HG03565 (cell line): ENCODE results near the gene NKAP.
"Not testable (repeated sequence)": the region's sequence is repeated elsewhere in the genome, so short reads cannot be mapped to it uniquely, and the experiment has no call there.

ENCODE experiments used
- ATAC-seq: cut with Tn5 transposase; IDR thresholded peaks from one replicate; pipeline ENCODE4 v1.9.1; 2021; ENCODE audit warnings: mild to moderate bottlenecking, moderate library complexity; ENCODE audit not compliant: unreplicated experiment

NKAP gene

DNA sequence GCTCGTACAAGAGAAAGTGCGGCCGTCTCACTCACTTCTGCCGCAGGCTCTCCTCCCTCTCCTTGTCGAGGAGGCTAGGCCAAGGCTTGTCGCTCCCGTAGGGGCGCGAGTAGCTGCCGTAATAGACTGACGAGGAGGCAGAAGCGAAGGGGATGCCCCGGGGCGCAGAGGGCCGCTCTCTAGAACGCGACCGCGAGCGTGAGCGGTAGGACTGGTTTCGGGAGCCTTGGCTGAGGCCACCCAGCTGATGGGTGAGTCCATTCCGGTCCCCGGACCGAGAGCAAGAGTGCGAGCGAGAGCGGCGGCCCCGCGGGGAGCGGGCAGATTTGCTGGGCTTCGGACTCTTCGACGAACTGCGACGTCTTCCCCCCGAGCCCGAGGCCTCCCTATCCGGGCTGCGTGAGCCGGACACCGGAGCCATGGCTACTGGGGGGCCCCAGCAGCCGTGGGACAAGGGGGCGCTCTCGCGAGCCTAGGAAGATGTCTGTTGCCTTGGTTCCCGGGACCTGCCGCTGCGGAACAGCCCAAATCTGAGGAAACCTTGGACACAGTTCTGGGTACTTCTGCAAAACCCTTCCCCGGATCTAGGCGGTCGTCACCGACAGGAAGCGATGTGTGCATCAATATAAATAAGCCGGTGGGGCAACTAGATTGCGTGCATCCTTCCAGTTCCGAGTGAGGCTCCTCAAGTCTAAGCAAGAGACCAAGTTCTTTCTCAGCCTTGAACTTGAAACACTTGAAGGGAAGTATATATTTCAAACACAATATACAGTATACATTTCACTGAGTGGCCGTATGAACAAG, at the start of gene NKAP:
Gene NKAP (minus strand): TSS at position 567 of the 804 bp plus-strand sequence. CDS start 146 bp downstream, at position 421.
- ATAC-seq, result peak; percentile 73

DNA sequence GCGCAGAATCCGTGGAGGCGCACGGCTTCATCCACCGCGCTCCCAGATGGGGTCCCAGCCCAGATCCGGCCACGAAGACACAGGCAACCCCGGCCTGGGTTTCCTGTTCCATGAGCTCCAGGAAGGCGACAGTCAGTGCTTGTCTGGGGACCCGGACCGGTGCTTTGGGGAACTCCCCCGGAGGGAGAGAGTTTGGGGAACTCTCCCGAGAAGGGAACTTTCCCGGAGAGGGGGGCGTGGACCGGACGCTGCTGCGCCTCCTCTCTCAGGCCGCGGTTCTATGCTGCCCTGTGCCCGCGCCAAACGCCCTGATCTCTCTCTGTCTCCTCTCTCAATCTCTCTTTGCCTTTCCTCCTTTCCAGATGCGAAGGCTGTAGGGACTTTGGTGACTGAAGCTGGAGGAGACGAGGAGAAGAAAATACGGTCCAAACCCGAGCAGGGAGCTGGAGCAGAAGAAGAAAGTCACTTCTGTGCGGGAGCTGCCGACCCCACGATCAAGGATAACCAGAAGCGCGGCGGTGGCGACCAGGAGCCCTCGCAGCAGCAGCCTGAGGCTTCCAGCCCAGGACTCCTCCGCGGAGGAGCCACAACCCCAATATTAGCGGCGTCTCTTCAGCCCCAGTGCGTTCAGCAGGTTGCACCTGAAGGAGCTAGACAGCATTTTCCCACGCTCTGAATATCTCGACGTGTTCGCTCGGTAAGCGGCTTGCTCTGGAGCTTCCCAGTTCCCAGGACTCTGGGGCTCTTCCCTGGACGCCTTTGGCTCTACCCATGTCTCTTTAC, 47.6 kb upstream of the NKAP start:
- no peak for ATAC-seq

DNA sequence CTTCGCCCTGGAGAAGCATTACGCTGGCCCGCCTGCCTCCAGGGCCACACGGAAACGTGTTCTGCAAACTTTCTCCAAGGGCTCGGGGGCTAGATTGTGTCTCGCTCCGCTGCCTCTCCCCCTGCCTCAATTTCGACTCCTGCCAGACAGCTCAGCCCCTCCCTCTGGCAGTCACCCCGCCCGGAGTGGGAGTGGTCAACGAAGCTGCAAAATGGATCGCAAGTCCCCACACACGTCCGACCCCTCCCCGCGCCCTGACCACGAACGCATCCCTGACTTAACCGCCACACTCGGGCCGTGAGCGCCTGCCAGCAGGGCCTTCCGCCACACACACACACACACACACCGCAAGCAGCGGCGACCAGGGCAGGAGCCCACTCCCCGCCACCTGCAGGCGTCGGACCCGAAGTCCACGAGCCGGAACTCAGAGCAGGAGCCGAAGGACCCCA, 47.0 kb upstream of the NKAP start:
- ATAC-seq, result no peak

DNA sequence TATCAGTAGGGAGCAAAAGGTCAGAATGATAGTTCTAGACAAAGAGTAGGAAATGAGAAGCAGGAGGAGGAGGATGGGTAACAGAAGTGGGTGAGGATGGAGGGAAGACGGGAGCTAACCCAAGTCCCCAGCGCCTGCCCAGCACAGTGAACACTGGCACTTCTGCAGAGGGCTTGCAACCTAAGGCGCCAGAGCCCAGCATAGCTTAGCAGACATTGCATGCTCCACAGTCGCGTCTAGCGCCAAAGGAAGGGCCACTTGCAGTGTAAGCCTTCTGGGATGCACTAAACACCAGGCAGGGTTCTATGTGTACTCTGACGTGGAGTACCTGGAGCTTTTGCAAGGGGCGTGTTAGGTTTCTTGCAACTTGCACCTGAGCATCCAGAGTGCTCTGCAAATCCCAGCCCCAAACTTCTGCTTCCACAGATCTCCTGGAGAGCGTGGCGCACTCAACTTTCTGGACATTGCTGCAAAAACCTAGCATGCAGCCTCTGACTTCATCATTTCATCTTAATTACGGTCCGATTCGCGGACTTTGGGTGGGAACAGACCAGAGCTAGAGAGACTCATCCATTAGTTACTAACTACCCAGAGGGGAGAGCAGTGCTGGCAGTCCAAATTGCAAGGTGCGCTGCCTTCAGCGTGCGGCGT, 46.5 kb upstream of the NKAP start:
- ATAC-seq, result no peak

DNA sequence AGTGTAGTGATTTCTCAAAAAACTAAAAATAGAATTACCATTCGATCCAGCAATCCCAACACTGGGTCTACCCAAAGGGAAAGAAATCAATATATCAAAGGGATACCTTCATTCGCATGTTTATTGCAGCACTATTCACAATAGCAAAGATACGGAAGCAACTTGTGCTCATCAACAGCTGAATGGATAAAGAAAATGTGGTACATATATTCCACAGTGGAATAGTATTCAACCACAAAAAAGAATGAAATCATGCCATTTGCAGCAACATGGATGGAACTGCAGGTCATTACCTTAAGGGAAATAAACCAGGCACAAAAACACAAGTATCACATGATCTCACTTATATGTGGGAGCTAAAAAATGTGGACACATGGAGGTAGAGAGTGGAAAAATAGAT, 42.7 kb upstream of the NKAP start:
- ATAC-seq, result no peak

DNA sequence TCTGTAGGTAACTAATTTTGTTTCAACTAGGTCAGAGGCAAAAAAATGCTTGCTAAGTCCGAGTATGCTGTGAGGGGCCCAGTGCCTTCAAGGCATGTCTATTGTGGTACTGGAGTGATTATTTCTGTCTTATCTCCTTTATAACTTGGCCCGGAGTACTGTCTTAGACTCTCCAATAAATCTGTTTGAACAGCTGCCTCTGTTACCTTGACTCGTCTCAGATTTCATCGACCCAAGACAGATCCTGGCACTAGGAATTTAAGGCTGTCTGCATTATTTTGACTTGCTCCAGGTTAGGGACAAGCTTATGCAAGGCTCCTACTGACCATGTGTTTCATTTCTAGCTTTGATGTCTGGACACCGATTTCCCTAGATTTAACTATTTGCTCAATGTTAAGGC, 41.1 kb upstream of the NKAP start:
- ATAC-seq, result no peak

DNA sequence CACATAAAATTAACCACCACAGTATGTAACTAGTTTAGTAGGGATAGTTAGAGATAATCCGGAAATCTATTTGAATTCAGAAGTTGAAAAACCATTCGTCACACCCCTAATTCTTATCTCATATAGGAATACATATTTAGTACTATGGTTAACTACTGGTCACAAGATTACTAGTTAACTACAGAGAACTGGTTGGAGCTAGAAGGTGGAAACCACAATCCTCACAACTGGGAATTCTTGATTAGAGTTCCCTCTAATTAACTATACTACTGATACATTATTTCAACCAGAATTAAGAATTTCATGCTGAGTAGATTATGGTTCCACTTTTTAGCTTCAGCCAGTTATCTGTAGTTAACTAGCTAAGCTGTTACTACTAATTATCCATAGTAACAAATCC, 39.9 kb upstream of the NKAP start:
- no peak for ATAC-seq

DNA sequence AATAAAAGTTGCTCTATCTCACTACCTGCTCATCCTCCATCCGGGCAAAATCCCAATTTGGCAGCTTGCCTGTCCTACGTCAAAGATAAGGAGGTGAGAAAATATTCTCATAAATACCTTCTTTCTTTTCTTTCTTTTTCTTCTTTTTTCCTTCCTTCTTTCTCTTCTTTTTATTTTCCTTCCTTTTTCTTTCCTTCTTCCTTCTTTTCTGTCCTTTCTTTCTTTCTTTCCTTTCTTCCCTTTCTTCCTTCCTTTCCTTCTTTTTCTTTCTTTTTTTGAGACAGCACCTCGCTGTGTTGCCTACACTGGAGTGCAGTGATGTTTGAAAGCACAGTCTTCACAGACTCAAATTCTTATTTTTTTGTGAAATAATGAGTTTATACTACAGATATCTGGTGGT, 38.6 kb upstream of the NKAP start:
- no peak for ATAC-seq

DNA sequence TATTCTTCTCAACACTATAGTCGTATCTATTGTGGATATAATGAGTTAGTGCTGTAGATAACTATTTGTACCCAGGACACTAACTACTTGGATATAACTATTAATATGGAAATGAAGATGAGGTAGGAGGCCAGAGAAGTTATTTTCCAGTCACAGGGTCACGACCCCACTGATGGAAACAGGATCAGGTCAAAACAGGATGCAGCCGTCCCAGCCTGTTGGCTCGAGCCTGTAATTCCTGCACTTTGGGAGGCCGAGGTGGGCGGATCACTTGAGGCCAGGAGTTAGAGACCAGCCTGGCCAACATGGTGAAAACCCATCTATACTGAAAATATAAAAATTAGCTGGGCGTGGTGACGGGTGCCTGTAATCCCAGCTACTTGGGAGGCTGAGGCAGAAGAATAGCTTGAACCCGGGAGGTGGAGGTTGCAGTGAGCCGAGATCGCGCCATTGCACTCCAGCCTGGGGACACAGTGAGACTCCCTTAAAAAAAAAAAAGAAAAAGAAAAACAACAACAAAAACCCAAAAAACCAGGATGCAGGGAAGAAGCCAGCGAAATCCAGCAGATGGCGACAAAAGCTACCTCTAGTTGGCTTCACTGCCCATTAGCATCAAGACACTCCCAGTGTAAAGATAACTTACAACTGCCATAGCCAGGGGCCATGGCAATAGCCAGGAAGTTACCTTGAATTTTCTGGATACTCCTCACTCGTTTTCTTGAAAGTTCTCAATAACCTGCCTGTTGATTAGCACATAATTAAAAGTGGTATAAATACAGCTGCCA, 37.9 kb upstream of the NKAP start:
- no peak for ATAC-seq

DNA sequence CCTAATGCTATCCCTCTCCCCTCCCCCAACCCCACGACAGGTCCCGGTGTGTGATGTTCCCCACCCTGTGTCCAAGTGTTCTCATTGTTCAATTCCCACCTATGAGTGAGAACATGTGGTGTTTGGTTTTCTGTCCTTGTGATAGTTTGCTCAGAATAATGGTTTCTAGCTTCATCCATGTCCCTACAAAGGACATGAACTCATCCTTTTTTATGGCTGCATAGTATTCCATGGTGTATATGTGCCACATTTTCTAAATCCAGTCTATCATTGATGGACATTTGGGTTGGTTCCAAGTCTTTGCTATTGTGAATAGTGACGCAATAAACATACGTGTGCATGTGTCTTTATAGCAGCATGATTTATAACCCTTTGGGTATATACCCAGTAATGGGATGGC, 33.6 kb upstream of the NKAP start:
- not testable (repeated sequence) for ATAC-seq

DNA sequence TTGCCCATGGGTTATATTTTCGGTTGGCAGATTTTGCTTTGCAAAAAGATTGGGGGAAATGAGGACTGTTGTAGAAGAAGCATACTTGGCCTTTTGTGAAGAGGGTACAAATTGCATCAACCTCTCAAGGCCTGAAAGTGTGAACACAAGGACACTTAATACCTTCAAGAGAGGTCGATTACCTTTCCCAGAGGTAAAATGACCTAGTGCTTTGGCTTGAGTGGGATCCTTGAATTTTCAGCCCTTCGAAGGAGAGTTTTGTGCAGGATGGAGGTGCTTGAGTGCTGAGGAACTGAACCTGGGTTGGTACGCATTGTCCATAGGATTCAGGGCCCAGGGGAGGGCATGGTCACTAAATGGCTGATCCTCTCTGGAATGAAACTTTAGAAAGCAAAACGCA, 27.6 kb upstream of the NKAP start:
- ATAC-seq, result no peak

DNA sequence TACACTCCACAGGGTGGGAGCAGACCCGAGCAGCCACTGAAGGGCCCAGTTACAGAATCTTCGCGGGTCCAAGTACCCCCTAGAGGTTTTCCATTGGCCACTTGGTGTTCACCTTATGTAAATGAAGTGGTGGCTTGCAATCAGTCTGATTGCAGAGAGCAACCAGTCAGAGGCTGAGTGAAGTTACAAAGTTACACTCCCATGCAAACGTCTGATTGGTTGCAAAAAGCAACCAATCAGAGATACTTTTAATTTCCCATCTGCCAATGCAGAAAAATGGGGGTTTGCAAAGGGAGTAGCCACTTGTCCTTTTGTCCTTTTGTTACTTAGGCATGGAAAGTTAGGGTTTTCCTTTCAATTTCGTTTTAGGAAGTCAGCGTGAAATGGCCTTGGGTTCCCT, 27.0 kb upstream of the NKAP start:
- no peak for ATAC-seq

DNA sequence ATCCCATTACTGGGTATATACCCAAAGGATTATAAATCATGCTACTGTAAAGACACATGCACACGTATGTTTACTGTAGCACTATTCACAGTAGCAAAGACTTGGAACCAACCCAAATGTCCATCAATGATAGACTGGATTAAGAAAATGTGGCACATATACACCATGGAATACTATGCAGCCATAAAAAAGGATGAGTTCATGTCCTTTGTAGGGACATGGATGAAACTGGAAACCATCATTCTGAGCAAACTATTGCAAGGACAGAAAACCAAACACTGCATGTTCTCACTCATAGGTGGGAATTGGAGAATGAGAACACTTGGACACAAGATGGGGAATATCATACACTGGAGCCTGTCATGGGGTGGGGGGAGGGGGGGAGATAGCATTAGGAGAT, 23.3 kb upstream of the NKAP start:
- ATAC-seq, result not testable (repeated sequence)

DNA sequence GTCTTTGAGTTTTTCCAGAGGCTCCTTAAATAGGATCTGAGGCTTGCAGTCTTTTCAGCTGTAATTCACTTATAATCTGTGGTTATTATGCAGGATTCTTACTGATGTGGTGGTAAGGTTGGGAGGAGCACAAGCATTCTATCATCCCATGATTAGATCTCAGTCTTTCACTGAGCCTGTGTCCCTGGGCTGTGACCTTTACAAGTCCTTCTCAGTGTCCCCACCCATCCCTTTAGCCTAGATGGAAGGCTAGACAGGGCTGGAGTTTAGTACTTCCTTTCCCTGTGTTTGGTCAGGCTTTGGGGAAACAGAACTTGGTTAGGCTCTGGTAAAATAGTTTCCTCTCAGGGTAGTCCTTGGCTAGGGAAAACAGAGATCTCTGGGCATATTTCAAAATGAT, 17.1 kb upstream of the NKAP start:
- no peak for ATAC-seq

DNA sequence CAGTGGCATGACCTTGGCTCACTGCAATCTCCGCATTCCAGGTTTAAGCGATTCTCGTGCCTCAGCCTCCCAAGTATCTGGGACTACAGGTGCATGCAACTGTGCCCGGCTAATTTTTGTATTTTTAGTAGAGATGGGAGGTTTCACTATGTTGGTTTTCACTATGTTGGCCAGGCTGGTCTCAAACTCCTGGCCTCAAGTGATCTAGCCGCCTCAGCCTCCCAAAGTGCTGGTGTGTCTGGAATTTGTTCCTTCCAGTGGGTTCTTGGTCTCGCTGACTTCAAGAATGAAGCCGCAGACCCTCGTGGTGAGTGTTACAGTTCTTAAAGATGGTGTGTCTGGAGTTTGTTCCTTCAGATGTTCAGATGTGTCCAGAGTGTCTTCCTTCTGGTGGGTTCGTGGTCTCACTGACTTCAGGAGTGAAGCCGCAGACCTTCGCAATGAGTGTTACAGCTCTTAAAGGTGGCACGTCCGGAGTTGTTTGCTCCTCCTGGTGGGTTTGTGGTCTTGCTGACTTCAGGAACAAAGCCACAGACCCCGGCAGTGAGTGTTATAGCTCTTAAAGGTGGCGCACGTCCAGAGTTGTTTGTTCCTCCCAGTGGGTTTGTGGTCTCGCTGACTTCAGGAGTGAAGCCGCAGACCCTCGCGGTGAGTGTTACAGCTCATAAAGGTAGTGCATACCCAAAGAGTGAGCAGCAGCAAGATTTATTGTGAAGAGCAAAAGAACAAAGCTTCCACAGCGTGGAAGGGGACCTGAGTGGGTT, 12.4 kb upstream of the NKAP start:
- not testable (repeated sequence) for ATAC-seq

DNA sequence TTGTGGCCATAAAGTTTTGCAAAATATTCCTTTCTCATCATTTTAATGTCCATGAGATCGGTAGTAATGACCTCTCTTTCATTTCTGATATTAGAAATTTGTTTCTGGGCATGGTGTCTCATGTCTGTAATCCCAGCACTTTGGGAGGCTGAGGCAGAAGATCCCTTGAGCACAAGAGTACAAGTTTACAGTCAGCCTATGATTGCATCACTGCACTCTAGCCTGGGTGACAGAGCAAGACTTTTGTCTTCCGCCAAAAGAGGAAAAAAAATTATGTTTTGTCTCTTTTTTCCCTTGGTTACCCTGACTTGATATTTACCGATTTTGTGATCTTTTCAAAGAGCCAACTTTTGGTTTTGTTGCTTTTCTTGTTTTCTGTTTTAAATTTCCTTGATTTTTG, 10.8 kb upstream of the NKAP start:
- ATAC-seq, result no peak

DNA sequence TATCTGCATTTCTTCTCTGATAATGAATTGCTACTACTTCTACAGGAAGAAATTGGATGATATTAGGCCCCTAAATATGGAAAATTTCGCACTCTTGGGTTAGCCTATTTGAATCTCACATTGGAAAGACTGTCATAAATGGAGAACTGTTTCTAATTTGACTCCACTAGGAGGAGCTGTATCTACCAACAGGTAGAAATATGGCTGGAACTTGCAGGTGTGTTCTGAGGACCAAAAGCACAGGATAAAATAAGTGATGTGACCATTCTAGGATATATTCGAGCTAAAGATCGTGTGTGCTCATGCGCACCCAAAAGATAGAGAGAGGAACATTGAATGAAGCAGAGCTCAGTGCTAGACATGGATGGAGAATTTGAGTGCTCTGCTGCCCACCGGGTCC, 4.8 kb upstream of the NKAP start:
- ATAC-seq, result no peak

DNA sequence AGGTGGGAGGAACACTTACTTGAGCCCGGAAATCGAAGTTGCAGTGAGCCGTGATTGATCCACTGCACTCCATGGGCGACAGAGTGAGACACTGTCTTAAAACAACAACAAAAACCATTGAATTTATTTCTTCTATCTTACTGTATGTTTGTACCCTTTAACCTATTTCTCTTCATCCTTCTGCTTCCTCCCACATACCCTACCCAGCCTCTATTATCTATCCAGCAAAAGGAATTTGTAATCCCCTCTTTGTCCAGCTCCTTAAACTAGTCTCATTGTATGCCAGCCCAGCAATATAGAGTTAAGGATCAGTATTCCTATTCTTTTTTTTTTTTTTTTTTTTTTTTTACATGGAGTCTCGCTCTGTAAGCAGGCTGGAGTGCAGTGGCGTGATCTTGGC, 1.9 kb upstream of the NKAP start:
- no peak for ATAC-seq

DNA sequence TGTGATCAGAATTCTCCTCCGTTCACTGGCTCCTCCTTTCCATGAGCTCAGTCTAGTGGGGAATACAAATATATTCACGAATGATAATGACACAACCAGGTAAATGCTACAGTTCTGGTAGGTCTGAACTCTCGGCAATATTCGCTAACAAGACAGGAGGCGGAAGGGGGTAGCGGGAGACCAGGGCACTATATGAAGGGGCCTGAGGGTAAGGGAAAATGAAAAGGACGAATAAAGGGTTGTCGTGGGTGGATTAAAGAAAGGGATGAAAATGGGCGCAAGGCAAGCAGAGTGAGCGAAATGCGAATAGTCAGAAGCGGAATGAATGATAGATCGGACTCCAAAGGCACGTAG, 743 bp downstream of the NKAP start:
- ATAC-seq, result no peak

DNA sequence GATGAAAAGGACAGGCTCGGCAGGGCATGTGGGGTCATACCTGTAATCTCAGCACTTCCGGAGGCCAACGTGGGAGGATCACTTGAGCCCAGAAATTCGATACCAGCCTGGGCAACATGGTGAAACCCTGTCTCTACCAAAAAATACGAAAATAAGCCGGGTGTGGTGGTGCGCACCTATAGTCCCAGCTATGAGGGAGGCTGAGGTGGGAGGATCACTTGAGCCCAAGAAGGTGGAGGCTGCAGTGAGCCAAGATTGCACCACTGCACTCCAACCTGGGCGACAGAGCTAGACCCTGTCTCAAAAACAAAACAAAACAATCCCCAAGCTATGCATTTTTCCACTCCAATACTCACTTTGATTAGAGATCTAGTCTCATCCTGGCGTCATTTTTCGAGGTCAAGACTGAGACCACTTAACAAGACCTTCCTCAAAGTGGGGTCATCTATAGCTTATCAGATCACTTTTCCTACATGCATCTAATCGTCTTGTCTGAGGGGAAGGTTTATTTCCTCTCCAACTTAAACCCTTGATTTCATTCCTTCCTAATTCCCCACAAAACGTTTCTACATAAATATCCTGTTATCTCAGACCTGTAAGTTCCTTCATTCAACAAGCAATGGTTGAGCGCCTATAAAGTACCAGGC, 1.3 kb downstream of the NKAP start:
- no peak for ATAC-seq
